Activated CD4-positive, alpha-beta T cell treated with anti-CD3 and anti-CD28 coated beads for 24 hours (primary cell): ENCODE measurements around the gene AFAP1.

Source experiments
- DNase-seq, 2 donors: peaks; one replicate each; pipeline ENCODE4 v3.0.0-alpha.2; 2020; ENCODE audit warnings: low read depth in 2 of 2

Gene AFAP1

GRCh38 chr4:7755561-7755960, 184.1 kb downstream of the AFAP1 start:
- DNase-seq: no peak

GRCh38 chr4:7754565-7755262, 184.9 kb downstream of the AFAP1 start:
- no peak for DNase-seq

GRCh38 chr4:7753931-7754465, 185.7 kb downstream of the AFAP1 start:
- DNase-seq: no peak

GRCh38 chr4:7753271-7753670, 186.4 kb downstream of the AFAP1 start:
- no peak for DNase-seq

GRCh38 chr4:7752649-7753048, 187.0 kb downstream of the AFAP1 start:
- DNase-seq: no peak

- no peak for DNase-seq
These were observed 188.7 kb downstream of the AFAP1 start for GRCh38 chr4:7750972-7751371.

- no peak for DNase-seq
These were observed 189.1 kb downstream of the AFAP1 start for GRCh38 chr4:7750523-7750922.

GRCh38 chr4:7747566-7747965, 192.1 kb downstream of the AFAP1 start:
- no peak for DNase-seq

GRCh38 chr4:7747062-7747385, 192.6 kb downstream of the AFAP1 start:
- DNase-seq: no peak

- no peak for DNase-seq
These were observed 193.2 kb downstream of the AFAP1 start for GRCh38 chr4:7746351-7747061.

- DNase-seq: no peak
These were observed 194.3 kb downstream of the AFAP1 start for GRCh38 chr4:7745301-7745885.

GRCh38 chr4:7744142-7744804, 195.4 kb downstream of the AFAP1 start:
- DNase-seq: no peak

- no peak for DNase-seq
These were observed 196.8 kb downstream of the AFAP1 start for GRCh38 chr4:7742807-7743280.

GRCh38 chr4:7741946-7742806, 197.5 kb downstream of the AFAP1 start:
- no peak for DNase-seq

GRCh38 chr4:7740866-7741525, 198.7 kb downstream of the AFAP1 start:
- DNase-seq: no peak

- DNase-seq: no peak
These were observed 199.5 kb downstream of the AFAP1 start for GRCh38 chr4:7739918-7740865.

- no peak for DNase-seq
These were observed 200.4 kb downstream of the AFAP1 start for GRCh38 chr4:7739077-7739917.

GRCh38 chr4:7738458-7739076, 201.1 kb downstream of the AFAP1 start:
- DNase-seq: no peak
